CD4-positive, alpha-beta T cell (primary cell): ENCODE results near the gene GLCCI1. TPM values are rescaled to one million over a fixed set of nuclear protein-coding genes. Genes with fewer than 3 reads are reported as not detected.

ENCODE experiments used
- ATAC-seq: fragments of 200-7000 bp; cut with Tn5 transposase; one replicate; pipeline ENCODE4 v1.10.0; 2022; ENCODE audit warnings: mild to moderate bottlenecking; ENCODE audit not compliant: poor library complexity
- CTCF ChIA-PET: fragments of 350-600 bp; sonication (Branson Sonifier 250); formaldehyde crosslinking; loops from one replicate; lab custom pipeline; 2021; ENCODE audit warnings: antibody characterized with exemption, inconsistent platforms; lab: Charles Lee
- POLR2A ChIA-PET: fragments of 350-600 bp; sonication (Branson Sonifier 250); formaldehyde crosslinking; loops from one replicate; lab custom pipeline; 2021; ENCODE audit warnings: antibody characterized with exemption, inconsistent platforms; lab: Charles Lee
- DNase-seq, 14 experiments: peaks; one replicate each; pipeline ENCODE4 v3.0.0-alpha.2; 2013 to 2020; ENCODE audit warnings: mixed read lengths in 2 of 14
- H3K27ac ChIP-seq, 2 donors: one replicate each; pipeline versions ENCODE4 v1.5.1 to v1.7.0; 2013; ENCODE audit warnings: low read length in 2 of 2, low read depth in 1 of 2, mild to moderate bottlenecking in 1 of 2
- H3K27me3 ChIP-seq, 2 experiments: 1 replicate in 1 of 2; 2 replicates in 1 of 2; pipeline versions ENCODE4 v1.6.1 to v1.7.0; 2013; ENCODE audit warnings: low read length in 2 of 2, control low read depth in 1 of 2, mild to moderate bottlenecking in 1 of 2, moderate library complexity in 1 of 2; ENCODE audit not compliant: insufficient read depth in 2 of 2, control insufficient read depth in 1 of 2
- H3K36me3 ChIP-seq: one replicate; pipeline ENCODE4 v1.6.1; 2013; ENCODE audit warnings: low read length, control low read depth; ENCODE audit not compliant: insufficient read depth
- H3K4me1 ChIP-seq: one replicate; pipeline ENCODE4 v1.6.1; 2013; ENCODE audit warnings: low read length, control low read depth; ENCODE audit not compliant: insufficient read depth
- H3K4me3 ChIP-seq: one replicate; pipeline ENCODE4 v1.5.1; 2013; ENCODE audit warnings: mild to moderate bottlenecking, low read length, moderate library complexity
- H3K9me3 ChIP-seq, 2 experiments: 1 replicate in 1 of 2; 2 replicates in 1 of 2; pipeline versions ENCODE4 v1.6.1 to v1.7.0; 2013; ENCODE audit warnings: low read length in 2 of 2, mild to moderate bottlenecking in 2 of 2, control low read depth in 1 of 2, moderate library complexity in 1 of 2; ENCODE audit not compliant: control insufficient read depth in 1 of 2, insufficient read depth in 1 of 2
- H3K27ac Mint-ChIP-seq: one replicate; pipeline ENCODE4 v1.8.0; 2020; ENCODE audit warnings: mixed read lengths
- H3K27me3 Mint-ChIP-seq: one replicate; pipeline ENCODE4 v1.8.0; 2021; ENCODE audit warnings: mixed read lengths
- H3K36me3 Mint-ChIP-seq: one replicate; pipeline ENCODE4 v1.8.0; 2021; ENCODE audit warnings: low read depth, mixed read lengths
- H3K4me1 Mint-ChIP-seq: one replicate; pipeline ENCODE4 v1.8.0; 2021; ENCODE audit warnings: low read depth, mixed read lengths
- H3K4me3 Mint-ChIP-seq: one replicate; pipeline ENCODE4 v1.8.0; 2020; ENCODE audit warnings: mild to moderate bottlenecking, mixed read lengths
- H3K9me3 Mint-ChIP-seq: one replicate; pipeline ENCODE4 v1.8.0; 2020; ENCODE audit warnings: mixed read lengths
- CTCF ChIP-seq: fragments of 200-600 bp; IDR thresholded peaks from one replicate; pipeline ENCODE4 v1.8.0; 2022; ENCODE audit warnings: antibody characterized with exemption, mild to moderate bottlenecking
- intact Hi-C, 2 experiments: fragments of 100-400 bp; cut with DNase I in 1 of 2; cut with micrococcal nuclease in 1 of 2; formaldehyde crosslinking; loops; one replicate each; pipeline versions ENCODE4 v1.15.1 to v1.9.0; 2023 to 2025; cut with DNase I, micrococcal nuclease
- total RNA-seq, 174 experiments: library from RNA in 2 of 174; stranded (reverse) in 2 of 174; gene quantifications; one replicate each; pipeline ENCODE4 v1.2.3 and lab custom pipeline; 2021 to 2026

The GLCCI1 gene
- total RNA-seq, 2 experiments from 2014 or later = 22.2 to 22.3 TPM

GRCh38 chr7:8085420-8085819 lies 116.8 kb downstream of the GLCCI1 start:
- no peak for DNase-seq
- H3K27ac Mint-ChIP-seq = peak overlapping the region; percentile 4
- CTCF ChIA-PET = interaction anchor here (0.7 to 1.1 kb wide), 2 partner anchors 40 to 105 kb away, joined by 3 to 4 read pairs; no protein-coding TSS in a partner anchor

GRCh38 chr7:8086239-8086638 lies 117.6 kb downstream of the GLCCI1 start:
- peaks cover 56% of the 10 kb centered on the region for H3K36me3 Mint-ChIP-seq
- ATAC-seq (no peak), DNase-seq (no peak)
- peaks cover 19% of the 10 kb centered on the region for H3K4me1 Mint-ChIP-seq
- Histone ChIP-seq H3K4me1 (no peaks in the 10 kb centered on the region), H3K9me3 (no peaks in the 10 kb centered on the region), H3K27me3 (no peaks in the 10 kb centered on the region), H3K36me3 (peaks cover 29% of the 10 kb centered on the region), H3K27ac (no peak overlapping the region), H3K4me3 (no peak overlapping the region)
- no peak overlapping the region for H3K27ac Mint-ChIP-seq
- H3K4me3 Mint-ChIP-seq = no peak overlapping the region
- intact Hi-C loops = no loop called here
- H3K27me3 Mint-ChIP-seq = no peaks in the 10 kb centered on the region
- CTCF ChIA-PET = interaction anchor here (0.8 kb wide), 1 partner anchor 9 kb away, joined by 4 read pairs; no protein-coding TSS in a partner anchor
- H3K9me3 Mint-ChIP-seq = no peaks in the 10 kb centered on the region
- TF ChIP-seq CTCF = no peak
- POLR2A ChIA-PET = interaction anchor here (1.0 to 1.2 kb wide), 2 partner anchors 10 to 66 kb away, joined by 3 read pairs; no protein-coding TSS in a partner anchor

More at GRCh38 chr7:8085420-8085819, 116.8 kb downstream of the GLCCI1 start:
- Histone ChIP-seq H3K27me3 (no peaks in the 10 kb centered on the region), H3K4me3 (no peak overlapping the region), H3K36me3 (peaks cover 29% of the 10 kb centered on the region), H3K27ac (no peak overlapping the region), H3K4me1 (no peaks in the 10 kb centered on the region), H3K9me3 (no peaks in the 10 kb centered on the region)
- Mint-ChIP-seq H3K4me3 (no peak overlapping the region), H3K27me3 (no peaks in the 10 kb centered on the region), H3K9me3 (no peaks in the 10 kb centered on the region), H3K4me1 (peaks cover 16% of the 10 kb centered on the region), H3K36me3 (peaks cover 57% of the 10 kb centered on the region)
- intact Hi-C loops = no loop called here
- no peak for ATAC-seq
- POLR2A ChIA-PET = interaction anchor here (1.0 to 1.4 kb wide), 2 partner anchors 9 to 11 kb away, joined by 3 read pairs; no protein-coding TSS in a partner anchor
- TF ChIP-seq CTCF = no peak

GRCh38 chr7:8089036-8089780 lies 120.6 kb downstream of the GLCCI1 start:
- no peak for ATAC-seq
- Mint-ChIP-seq H3K4me3 (no peak overlapping the region), H3K9me3 (no peaks in the 10 kb centered on the region), H3K27ac (no peak overlapping the region), H3K36me3 (peaks cover 62% of the 10 kb centered on the region), H3K4me1 (peaks cover 15% of the 10 kb centered on the region), H3K27me3 (no peaks in the 10 kb centered on the region)
- DNase-seq = no peak
- Histone ChIP-seq H3K27me3 (no peaks in the 10 kb centered on the region), H3K27ac (no peak overlapping the region), H3K9me3 (no peaks in the 10 kb centered on the region), H3K36me3 (peaks cover 26% of the 10 kb centered on the region), H3K4me1 (no peaks in the 10 kb centered on the region), H3K4me3 (no peak overlapping the region)
- TF ChIP-seq CTCF = no peak
- intact Hi-C loops = loop anchor here in 1 of 2 experiments (2.0 kb wide), 1 partner anchor 34 kb away; no protein-coding TSS in a partner anchor
- CTCF ChIA-PET = interaction anchor here (1.1 to 1.6 kb wide), 2 partner anchors 11 to 124 kb away, joined by 3 read pairs; no protein-coding TSS in a partner anchor
- POLR2A ChIA-PET = interaction anchor here (0.7 to 1.2 kb wide), 4 partner anchors 43 to 101 kb away, joined by 3 read pairs; no protein-coding TSS in a partner anchor
